HEK293T (cell line): ENCODE measurements around the gene MRPS35.

Experiments
- CTCF ChIA-PET: fragments of 350-600 bp; formaldehyde crosslinking; extraction: SDS; loops from one replicate; lab custom pipeline; 2021; ENCODE audit warnings: antibody characterized with exemption, inconsistent platforms; lab: Yijun Ruan, JAX
- POLR2A ChIA-PET: fragments of 350-600 bp; formaldehyde crosslinking; extraction: SDS; loops from one replicate; lab custom pipeline; 2020; ENCODE audit warnings: antibody characterized with exemption, inconsistent platforms; lab: Yijun Ruan, JAX
- DNase-seq: peaks from one replicate; pipeline ENCODE4 v3.0.0; 2012; ENCODE audit warnings: mixed read lengths; ENCODE audit errors: extremely low spot score
- ARNT ChIP-seq: fragments of 450-650 bp; IDR thresholded peaks from 2 replicates; pipeline ENCODE4 v1.6.1; 2017; ENCODE audit warnings: mild to moderate bottlenecking
- BHLHE40 ChIP-seq: fragments of 450-650 bp; IDR thresholded peaks from 2 replicates; pipeline ENCODE4 v1.6.1; 2016; ENCODE audit warnings: mild to moderate bottlenecking, moderate library complexity, borderline replicate concordance
- CTBP1 ChIP-seq: fragments of 450-650 bp; IDR thresholded peaks from 2 replicates; pipeline ENCODE4 v1.6.1; 2016; ENCODE audit warnings: borderline replicate concordance
- ELF4 ChIP-seq: fragments of 450-650 bp; IDR thresholded peaks from 2 replicates; pipeline ENCODE4 v1.6.1; 2017; ENCODE audit warnings: antibody characterized with exemption
- FOXA1 ChIP-seq: fragments of 450-650 bp; IDR thresholded peaks from 2 replicates; pipeline ENCODE4 v1.6.1; 2016; ENCODE audit warnings: mild to moderate bottlenecking
- FOXK2 ChIP-seq: fragments of 450-650 bp; IDR thresholded peaks from 2 replicates; pipeline ENCODE4 v1.6.1; 2016; ENCODE audit warnings: mild to moderate bottlenecking
- FOXM1 ChIP-seq: fragments of 450-650 bp; IDR thresholded peaks from 2 replicates; pipeline ENCODE4 v1.6.1; 2017; ENCODE audit warnings: mild to moderate bottlenecking, borderline replicate concordance
- HDGF ChIP-seq: fragments of 450-650 bp; IDR thresholded peaks from 2 replicates; pipeline ENCODE4 v1.6.1; 2017; ENCODE audit warnings: antibody characterized with exemption, borderline replicate concordance
- L3MBTL2 ChIP-seq: fragments of 450-650 bp; conservative IDR thresholded peaks from 2 replicates; pipeline ENCODE4 v1.6.1; 2016; ENCODE audit warnings: mild to moderate bottlenecking
- LEF1 ChIP-seq: fragments of 450-650 bp; IDR thresholded peaks from 2 replicates; pipeline ENCODE4 v1.6.1; 2017; ENCODE audit warnings: mild to moderate bottlenecking, borderline replicate concordance
- NFRKB ChIP-seq: fragments of 450-650 bp; IDR thresholded peaks from 2 replicates; pipeline ENCODE4 v1.6.1; 2016; ENCODE audit warnings: mild to moderate bottlenecking, moderate library complexity
- PKNOX1 ChIP-seq: fragments of 450-650 bp; IDR thresholded peaks from 2 replicates; pipeline ENCODE4 v1.6.1; 2016
- SP1 ChIP-seq: fragments of 450-650 bp; IDR thresholded peaks from 2 replicates; pipeline ENCODE4 v1.6.1; 2017
- SUZ12 ChIP-seq: fragments of 450-650 bp; IDR thresholded peaks from 2 replicates; pipeline ENCODE4 v1.6.1; 2016; ENCODE audit warnings: mild to moderate bottlenecking
- TARDBP ChIP-seq: fragments of 450-650 bp; IDR thresholded peaks from 2 replicates; pipeline ENCODE4 v1.6.1; 2016
- ZNF384 ChIP-seq: fragments of 450-650 bp; IDR thresholded peaks from 2 replicates; pipeline ENCODE4 v1.6.1; 2016

Gene MRPS35

GRCh38 chr12:27794818-27795584 lies 84.4 kb downstream of the MRPS35 start:
- ChIA-PET POLR2A (interaction anchor here (0.9 kb wide), 1 partner anchor 16 kb away, joined by 4 read pairs; no protein-coding TSS in a partner anchor), CTCF (no interaction called here)
- TF ChIP-seq LEF1: no peak
- TF ChIP-seq BHLHE40: no peak
- no peak for TF ChIP-seq FOXM1
- no peak for TF ChIP-seq SP1
- no peak for TF ChIP-seq CTBP1
- TF ChIP-seq NFRKB: no peak
- TF ChIP-seq FOXA1: no peak
- no peak for TF ChIP-seq ELF4
- no peak for TF ChIP-seq L3MBTL2
- no peak for TF ChIP-seq HDGF
- TF ChIP-seq ARNT: no peak
- TF ChIP-seq SUZ12: no peak
- no peak for DNase-seq

GRCh38 chr12:27796128-27796527 lies 85.5 kb downstream of the MRPS35 start:
- ChIA-PET CTCF (no interaction called here), POLR2A (interaction anchor here (0.9 kb wide), 2 partner anchors 15 to 17 kb away, joined by 3 to 4 read pairs; no protein-coding TSS in a partner anchor)
- no peak for TF ChIP-seq SP1
- no peak for TF ChIP-seq CTBP1
- TF ChIP-seq SUZ12: no peak
- TF ChIP-seq L3MBTL2: no peak
- TF ChIP-seq FOXA1: no peak
- no peak for TF ChIP-seq LEF1
- TF ChIP-seq FOXM1: no peak
- no peak for TF ChIP-seq TARDBP
- no peak for TF ChIP-seq BHLHE40
- no peak for TF ChIP-seq HDGF
- no peak for TF ChIP-seq PKNOX1
- no peak for TF ChIP-seq ZNF384
- TF ChIP-seq ELF4: no peak
- TF ChIP-seq NFRKB: no peak
- TF ChIP-seq FOXK2: no peak
- TF ChIP-seq ARNT: no peak
- no peak for DNase-seq

- TF ChIP-seq FOXM1 (no peak), FOXA1 (no peak), ZNF384 (no peak), ARNT (no peak), SP1 (no peak), FOXK2 (no peak), TARDBP (no peak), LEF1 (no peak), HDGF (no peak), PKNOX1 (no peak), SUZ12 (no peak), NFRKB (no peak), BHLHE40 (no peak), CTBP1 (no peak), ELF4 (no peak), L3MBTL2 (no peak)
- ChIA-PET POLR2A (interaction anchor here (0.8 to 1.3 kb wide), 2 partner anchors 8 to 17 kb away, joined by 3 to 4 read pairs; no protein-coding TSS in a partner anchor), CTCF (no interaction called here)
- no peak for DNase-seq
These were observed 86.8 kb downstream of the MRPS35 start for GRCh38 chr12:27797301-27798025.

GRCh38 chr12:27800819-27801218 lies 90.2 kb downstream of the MRPS35 start:
- CTCF ChIA-PET: no interaction called here
- no peak for DNase-seq
- POLR2A ChIA-PET: no interaction called here
- TF ChIP-seq ZNF384 (no peak), PKNOX1 (no peak), FOXK2 (no peak), CTBP1 (no peak), LEF1 (no peak), HDGF (no peak), SP1 (no peak), TARDBP (no peak), NFRKB (no peak), FOXM1 (no peak), SUZ12 (no peak), ARNT (no peak), FOXA1 (no peak), ELF4 (no peak), BHLHE40 (no peak), L3MBTL2 (no peak)

GRCh38 chr12:27801630-27802029 lies 91.0 kb downstream of the MRPS35 start:
- ChIA-PET POLR2A (no interaction called here), CTCF (no interaction called here)

More at GRCh38 chr12:27801630-27802029, 91.0 kb downstream of the MRPS35 start:
- TF ChIP-seq LEF1 (no peak), L3MBTL2 (no peak), NFRKB (no peak), PKNOX1 (no peak), SP1 (no peak), ZNF384 (no peak), BHLHE40 (no peak), ARNT (no peak)
- no peak for DNase-seq
